ENCODE data around the gene ZNF740. TPM values are rescaled to one million over a fixed set of nuclear protein-coding genes. Genes with fewer than 3 reads are reported as not detected.

The ZNF740 gene
- total and polyA plus RNA-seq, 2 of the 4 experiments (the other 2 are of a cell fraction): 13.1 to 14.0 TPM

GRCh38 chr12:53214221-53214620, 33.7 kb downstream of the ZNF740 start:
- Histone ChIP-seq H4K91ac (ENCODE audit: insufficient read depth, low read depth, low read length) (no peak overlapping the region), H3K79me1 (ENCODE audit: low read depth in 1 of 2, low read length in 2 of 2) (peaks cover 34 to 58% of the 10 kb centered on the region in 2 experiments), H2BK15ac (ENCODE audit: low read depth, low read length) (no peak overlapping the region), H3K18ac (ENCODE audit: low read depth, low read length) (no peak overlapping the region), H2AFZ (replicated peaks; ENCODE audit: low read length, poor library complexity) (no peak overlapping the region), H3K4me3 (ENCODE audit: insufficient read depth, low read depth, low read length) (no peak overlapping the region), H2BK5ac (ENCODE audit: low read depth, low read length, poor library complexity, severe bottlenecking) (no peak overlapping the region), H4K8ac (ENCODE audit: low read depth in 2 of 2, low read length in 2 of 2) (no peak overlapping the region), H2BK120ac (ENCODE audit: low read depth, low read length) (no peak overlapping the region), H3K56ac (ENCODE audit: extremely low read depth, insufficient read depth, low read length) (no peak overlapping the region), H4K5ac (ENCODE audit: low read depth, low read length) (no peak overlapping the region), H3K9me1 (ENCODE audit: insufficient read depth, low read length) (peaks cover 12% of the 10 kb centered on the region), H3K23ac (ENCODE audit: low read depth, low read length) (no peak overlapping the region), H4K20me1 (ENCODE audit: insufficient read depth, low read length) (peaks cover 8% of the 10 kb centered on the region; the same call in 1 of the 2 replicates), H3K36me3 (ENCODE audit: control insufficient read depth, insufficient read depth, low read length) (peaks cover 46% of the 10 kb centered on the region), H3K9ac (ENCODE audit: low read depth, low read length) (no peak overlapping the region), H3K27ac (ENCODE audit: insufficient read depth, low read length) (no peak overlapping the region), H3K4me1 (ENCODE audit: control insufficient read depth, insufficient read depth, low read length) (peaks cover 19% of the 10 kb centered on the region), H3K27me3 (ENCODE audit: control insufficient read depth, insufficient read depth, low read length) (no peaks in the 10 kb centered on the region), H3K14ac (replicated peaks; ENCODE audit: low read depth, low read length) (no peak overlapping the region), H2AK9ac (replicated peaks; ENCODE audit: low read depth, low read length, poor library complexity) (peak overlapping the region; percentile 44), H2AK5ac (ENCODE audit: low read depth, low read length) (no peak overlapping the region), H3K4ac (ENCODE audit: low read depth, low read length) (no peak overlapping the region), H3K9me3 (ENCODE audit: control insufficient read depth, insufficient read depth, low read length) (no peaks in the 10 kb centered on the region), H2BK20ac (ENCODE audit: low read depth, low read length) (no peak overlapping the region), H3K4me2 (ENCODE audit: low read depth, low read length) (no peak overlapping the region)
- dilution Hi-C loops (cut with HindIII; ENCODE audit: low sequenced_read_pairs, unreplicated experiment): no loop called here
- TF ChIP-seq RAD21 (IDR thresholded peaks at IDR 0.05; ENCODE audit: low read length): no peak
- TF ChIP-seq FOS (IDR thresholded peaks at IDR 0.05; ENCODE audit: low read depth, low read length): no peak
- TF ChIP-seq POLR2A (IDR thresholded peaks at IDR 0.05; ENCODE audit: low read depth, low read length): no peak
- no peak for TF ChIP-seq USF2 (IDR thresholded peaks at IDR 0.05; ENCODE audit: low read depth, low read length)
- no peak for TF ChIP-seq MAFK (IDR thresholded peaks at IDR 0.05; ENCODE audit: low read depth, low read length)
- TF ChIP-seq SMC3 (IDR thresholded peaks at IDR 0.05; ENCODE audit: low read depth, low read length): no peak
- TF ChIP-seq CTCF (conservative IDR thresholded peaks at IDR 0.05; ENCODE audit: low read depth, low read length): no peak
- TF ChIP-seq BHLHE40 (IDR thresholded peaks at IDR 0.05; ENCODE audit: low read depth, low read length): no peak
- TF ChIP-seq MXI1 (IDR thresholded peaks at IDR 0.05; ENCODE audit: borderline replicate concordance, low read depth, low read length): no peak
- no peak for TF ChIP-seq CEBPB (IDR thresholded peaks at IDR 0.05; ENCODE audit: low read depth, low read length)
- no peak for TF ChIP-seq CHD1 (IDR thresholded peaks at IDR 0.05; ENCODE audit: low read depth, low read length)
- no peak for TF ChIP-seq RFX5 (IDR thresholded peaks at IDR 0.05; ENCODE audit: low read depth, low read length)
- no peak for TF ChIP-seq NFE2L2 (IDR thresholded peaks at IDR 0.05; ENCODE audit: low read depth, low read length)
- no peak for TF ChIP-seq MAZ (IDR thresholded peaks at IDR 0.05; ENCODE audit: borderline replicate concordance, low read depth, low read length)
- no peak for TF ChIP-seq RCOR1 (IDR thresholded peaks at IDR 0.05; ENCODE audit: insufficient replicate concordance, low read length)
- in situ Hi-C loops (cut with MboI; ENCODE audit: low sequenced_read_pairs): loop anchor here (5.0 to 10.0 kb wide), 2 partner anchors 73 to 301 kb away; no protein-coding TSS in a partner anchor
- POLR2A ChIA-PET (ENCODE audit: unreplicated experiment): no interaction called here
- CTCF ChIA-PET: interaction anchor here (0.9 to 1.1 kb wide), 4 partner anchors 74 to 130 kb away, joined by 3 to 5 read pairs (median 4); partner anchors contain the start of genes AAAS and PFDN5
- WGBS, 2 experiments (ENCODE audit: extremely low coverage in 2 of 2, insufficient read length in 1 of 2): 100% methylated on average over 2 of the region's 5 CpGs; no CpG with 5 or more reads in 1 of the 2 experiments
- BruUV-seq (replicated peaks): no TSS peak
- intact Hi-C loops (cut with micrococcal nuclease): loop anchor here (5.0 to 10.0 kb wide), 2 partner anchors 111 to 293 kb away; partner anchors contain the start of genes AAAS and NPFF
- no peak for ATAC-seq (ENCODE audit: low read depth)
- DNase-seq: no peak
